SU-DHL-6 (cell line): ENCODE data around the gene MX2.

Source experiments
- H2AFZ ChIP-seq: fragments of 200-600 bp; sonication (generic); 2 replicates; pipeline ENCODE4 v1.6.1; 2014; ENCODE audit warnings: low read depth, mild to moderate bottlenecking, moderate library complexity, mixed read lengths, antibody characterized with exemption, low read length; ENCODE audit not compliant: severe bottlenecking
- H3F3A ChIP-seq: fragments of 200-600 bp; shearing (Covaris generic); 2 replicates; pipeline ENCODE4 v1.6.0; 2016; ENCODE audit warnings: antibody characterized with exemption, mild to moderate bottlenecking; ENCODE audit not compliant: insufficient read depth
- H3K27ac ChIP-seq: fragments of 200-600 bp; sonication (generic); 2 replicates; pipeline ENCODE4 v1.5.1; 2016; ENCODE audit warnings: low read depth, mild to moderate bottlenecking, low read length, moderate library complexity, mixed read lengths
- H3K27me3 ChIP-seq: fragments of 200-600 bp; sonication (generic), shearing (Covaris generic); 2 replicates; pipeline ENCODE4 v1.6.0; 2014; ENCODE audit warnings: mild to moderate bottlenecking, low read length
- H3K36me3 ChIP-seq: fragments of 200-600 bp; sonication (generic); 2 replicates; pipeline ENCODE4 v1.6.1; 2014; ENCODE audit warnings: mild to moderate bottlenecking, low read length, mixed read lengths
- H3K4me2 ChIP-seq: fragments of 300-600, 200-600 bp; shearing (Covaris generic), sonication (generic); 2 replicates; pipeline ENCODE4 v1.6.0; 2014; ENCODE audit warnings: low read length, low read depth, mild to moderate bottlenecking; ENCODE audit not compliant: poor library complexity, severe bottlenecking
- H3K4me3 ChIP-seq: fragments of 200-600 bp; sonication (generic); 2 replicates; pipeline ENCODE4 v1.5.1; 2014; ENCODE audit warnings: antibody characterized with exemption, low read length, mild to moderate bottlenecking, mixed read lengths; ENCODE audit not compliant: insufficient read depth, poor library complexity, severe bottlenecking
- H3K79me2 ChIP-seq: fragments of 200-600 bp; sonication (generic); 2 replicates; pipeline ENCODE4 v1.6.1; 2014; ENCODE audit warnings: mild to moderate bottlenecking, low read length, moderate library complexity; ENCODE audit not compliant: insufficient read depth
- H3K9ac ChIP-seq: fragments of 200-600 bp; sonication (generic); 2 replicates; pipeline ENCODE4 v1.7.0; 2014; ENCODE audit warnings: mild to moderate bottlenecking, low read length
- H3K9me2 ChIP-seq: fragments of 200-600 bp; sonication (generic); replicated peaks from 2 replicates; pipeline ENCODE4 v1.6.1; 2014; ENCODE audit warnings: low read length; ENCODE audit not compliant: insufficient read depth
- H3K9me3 ChIP-seq: fragments of 200-600 bp; sonication (generic); 2 replicates; pipeline ENCODE4 v1.6.1; 2014; ENCODE audit warnings: low read length, mixed read lengths; ENCODE audit not compliant: insufficient read depth
- H4K20me1 ChIP-seq: fragments of 200-600 bp; sonication (generic); 2 replicates; pipeline ENCODE4 v1.6.1; 2014; ENCODE audit warnings: low read depth, mild to moderate bottlenecking, antibody characterized with exemption, low read length, moderate library complexity, mixed read lengths
- EZH2phosphoT487 ChIP-seq: fragments of 200-600 bp; sonication (generic), shearing (Covaris generic); conservative IDR thresholded peaks from 2 replicates; pipeline ENCODE4 v1.6.1; 2018; ENCODE audit warnings: mild to moderate bottlenecking, antibody characterized with exemption, low read length, moderate library complexity, mixed read lengths
- TF ChIP-seq, protein P1 (sequence below): fragments of 200-600 bp; sonication (generic); IDR thresholded peaks from one replicate; pipeline ENCODE4 v1.5.1; 2017; ENCODE audit warnings: antibody characterized with exemption, mild to moderate bottlenecking, low read length, moderate library complexity; ENCODE audit not compliant: insufficient read depth, poor library complexity, severe bottlenecking

Gene MX2

DNA sequence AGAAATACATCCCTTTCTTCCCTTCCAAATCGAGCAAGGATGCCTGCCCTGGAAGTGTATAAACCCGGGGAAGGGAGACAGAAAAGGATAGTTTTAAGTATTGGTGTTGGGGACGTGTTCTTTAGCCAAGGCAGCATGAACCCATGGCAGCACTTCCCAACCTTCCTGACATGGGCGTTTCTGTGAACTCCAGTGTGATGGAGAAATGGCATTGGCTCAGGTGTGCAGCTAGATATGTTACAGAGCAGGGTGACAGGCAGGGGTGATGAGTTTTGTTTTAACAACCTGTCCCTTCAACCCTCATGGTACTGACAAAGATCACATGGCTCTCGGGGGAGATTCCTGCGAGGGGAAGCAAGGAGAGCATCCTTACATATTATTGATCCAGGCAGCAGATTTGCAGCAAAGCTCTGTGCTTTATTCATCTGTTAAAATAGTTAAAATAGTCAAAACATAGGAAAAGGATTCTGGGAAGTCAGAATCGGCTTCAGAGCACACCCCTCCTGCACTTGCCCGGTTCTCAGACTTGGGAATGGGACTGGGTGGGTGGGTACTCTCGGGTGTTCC, 68.2 kb downstream of the MX2 start:
- H3K27ac ChIP-seq: no peak overlapping the region
- H3K36me3 ChIP-seq: no peaks in the 10 kb centered on the region
- H3F3A ChIP-seq: no peaks in the 10 kb centered on the region
- H3K9me3 ChIP-seq: peaks cover 11% of the 10 kb centered on the region; the same call in 1 of the 2 replicates
- no peak overlapping the region for H3K9ac ChIP-seq
- H4K20me1 ChIP-seq: no peaks in the 10 kb centered on the region
- no peak overlapping the region for H2AFZ ChIP-seq
- 0 out of 2 replicates have a peak, but pooled peaks cover 3% of the 10 kb centered on the region for H3K27me3 ChIP-seq
- H3K79me2 ChIP-seq: no peaks in the 10 kb centered on the region
- TF ChIP-seq, protein P1, sequence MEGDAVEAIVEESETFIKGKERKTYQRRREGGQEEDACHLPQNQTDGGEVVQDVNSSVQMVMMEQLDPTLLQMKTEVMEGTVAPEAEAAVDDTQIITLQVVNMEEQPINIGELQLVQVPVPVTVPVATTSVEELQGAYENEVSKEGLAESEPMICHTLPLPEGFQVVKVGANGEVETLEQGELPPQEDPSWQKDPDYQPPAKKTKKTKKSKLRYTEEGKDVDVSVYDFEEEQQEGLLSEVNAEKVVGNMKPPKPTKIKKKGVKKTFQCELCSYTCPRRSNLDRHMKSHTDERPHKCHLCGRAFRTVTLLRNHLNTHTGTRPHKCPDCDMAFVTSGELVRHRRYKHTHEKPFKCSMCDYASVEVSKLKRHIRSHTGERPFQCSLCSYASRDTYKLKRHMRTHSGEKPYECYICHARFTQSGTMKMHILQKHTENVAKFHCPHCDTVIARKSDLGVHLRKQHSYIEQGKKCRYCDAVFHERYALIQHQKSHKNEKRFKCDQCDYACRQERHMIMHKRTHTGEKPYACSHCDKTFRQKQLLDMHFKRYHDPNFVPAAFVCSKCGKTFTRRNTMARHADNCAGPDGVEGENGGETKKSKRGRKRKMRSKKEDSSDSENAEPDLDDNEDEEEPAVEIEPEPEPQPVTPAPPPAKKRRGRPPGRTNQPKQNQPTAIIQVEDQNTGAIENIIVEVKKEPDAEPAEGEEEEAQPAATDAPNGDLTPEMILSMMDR: no peak
- TF ChIP-seq EZH2phosphoT487: no peak
- H3K4me3 ChIP-seq: no peak overlapping the region
- H3K4me2 ChIP-seq: no peak overlapping the region
- no peaks in the 10 kb centered on the region for H3K9me2 ChIP-seq

DNA sequence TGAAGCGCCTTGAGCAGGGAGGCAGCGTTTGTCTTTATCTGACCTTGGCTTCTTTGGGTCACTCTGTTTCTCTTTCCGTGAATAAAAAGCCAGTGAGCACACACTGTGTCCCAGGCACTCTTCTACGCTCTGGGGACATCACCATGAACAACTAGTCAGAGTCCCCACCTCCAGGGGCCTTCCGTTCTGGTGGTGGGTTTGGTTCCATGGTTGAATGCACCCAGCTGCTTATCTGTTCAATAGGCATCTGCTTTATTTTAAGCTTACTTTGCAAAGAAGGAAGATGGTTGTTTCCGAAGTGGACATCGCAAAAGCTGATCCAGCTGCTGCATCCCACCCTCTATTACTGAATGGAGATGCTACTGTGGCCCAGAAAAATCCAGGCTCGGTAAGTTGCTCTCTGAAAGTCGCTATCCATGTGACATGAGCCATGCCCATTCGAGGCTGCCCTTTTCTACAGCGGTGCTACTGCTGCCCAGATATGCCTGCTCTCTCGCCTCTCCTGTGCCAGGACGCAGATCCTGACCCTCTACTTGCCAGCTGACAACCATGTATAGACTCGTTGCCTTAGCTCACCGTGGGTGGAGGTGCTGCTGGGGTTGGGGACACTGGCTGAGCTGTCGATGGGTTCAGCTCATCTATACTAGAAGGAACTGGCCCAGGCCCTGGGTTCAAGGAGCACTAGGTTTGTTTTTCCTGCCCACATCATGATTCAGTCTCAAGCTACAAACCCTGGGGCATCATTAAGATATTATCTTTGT, 70.1 kb downstream of the MX2 start:
- H3K9me3 ChIP-seq: peaks cover 13% of the 10 kb centered on the region; the same call in 1 of the 2 replicates
- no peak overlapping the region for H3K9ac ChIP-seq
- H4K20me1 ChIP-seq: no peaks in the 10 kb centered on the region
- H3K36me3 ChIP-seq: no peaks in the 10 kb centered on the region
- H3K79me2 ChIP-seq: no peaks in the 10 kb centered on the region
- 0 out of 2 replicates have a peak, but pooled peaks cover 3% of the 10 kb centered on the region for H3K27me3 ChIP-seq
- no peak overlapping the region for H3K4me3 ChIP-seq
- H3K4me2 ChIP-seq: no peak overlapping the region
- TF ChIP-seq, protein P1: no peak
- no peak for TF ChIP-seq EZH2phosphoT487
- no peak overlapping the region for H2AFZ ChIP-seq
- H3F3A ChIP-seq: no peaks in the 10 kb centered on the region
- H3K9me2 ChIP-seq: no peaks in the 10 kb centered on the region
- no peak overlapping the region for H3K27ac ChIP-seq

DNA sequence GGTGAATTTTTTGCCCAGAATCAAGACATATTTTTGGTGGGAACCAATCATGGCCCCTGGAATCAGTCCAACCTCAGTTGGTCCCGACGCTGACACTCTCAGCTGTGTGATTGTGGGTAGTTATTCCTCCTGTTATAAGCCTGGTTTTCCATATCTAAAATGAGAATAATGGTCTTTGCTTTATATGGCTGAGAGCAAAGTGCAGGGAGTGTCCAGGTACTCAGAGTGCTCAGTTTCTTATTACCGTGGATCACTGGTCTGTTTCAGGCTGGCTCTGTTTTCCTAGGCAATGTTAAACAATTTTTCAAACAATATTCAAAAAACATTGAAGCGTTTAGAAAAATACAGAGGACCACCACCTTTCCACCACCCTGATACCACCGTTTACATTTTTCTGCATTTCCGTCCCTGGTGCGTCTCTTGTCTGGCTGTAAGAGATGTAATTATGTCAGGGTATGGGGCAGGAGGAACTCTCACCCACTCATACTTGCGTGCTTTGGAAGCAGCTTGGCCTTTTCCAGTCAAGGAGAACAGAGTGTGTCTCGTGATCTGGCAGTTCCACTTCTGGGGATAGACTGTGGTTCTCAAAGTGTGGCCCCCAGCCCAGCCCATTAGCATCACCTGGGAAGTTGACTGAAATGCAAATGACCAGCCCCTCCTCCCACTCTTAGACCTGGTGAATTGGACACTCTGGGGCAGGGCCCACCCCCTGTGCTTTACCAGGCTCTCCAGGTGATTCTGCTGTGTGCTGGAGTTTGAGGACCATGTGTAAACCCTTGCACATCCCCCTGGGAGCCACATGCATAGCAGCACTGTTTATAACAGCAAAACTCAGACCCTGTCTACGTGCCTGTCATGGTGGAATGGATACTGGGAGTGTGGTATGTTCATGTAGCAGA, 71.0 kb downstream of the MX2 start:
- no peaks in the 10 kb centered on the region for H3K79me2 ChIP-seq
- 0 out of 2 replicates have a peak, but pooled peaks cover 3% of the 10 kb centered on the region for H3K27me3 ChIP-seq
- no peaks in the 10 kb centered on the region for H4K20me1 ChIP-seq
- no peak overlapping the region for H3K4me3 ChIP-seq
- H2AFZ ChIP-seq: no peak overlapping the region
- H3K27ac ChIP-seq: no peak overlapping the region
- no peaks in the 10 kb centered on the region for H3K9me2 ChIP-seq
- no peak overlapping the region for H3K9ac ChIP-seq
- H3F3A ChIP-seq: no peaks in the 10 kb centered on the region
- no peak for TF ChIP-seq EZH2phosphoT487
- TF ChIP-seq, protein P1: no peak
- H3K36me3 ChIP-seq: no peaks in the 10 kb centered on the region
- H3K9me3 ChIP-seq: peaks cover 13% of the 10 kb centered on the region; the same call in 1 of the 2 replicates
- H3K4me2 ChIP-seq: no peak overlapping the region
